HepG2 (cell line): ENCODE data around the gene CYB5D1.
A peak's percentile ranks its signal among the peaks of the same experiment; 100 is the strongest.

Experiments used
- REST ChIP-seq, 2 experiments: IDR thresholded peaks; 2 replicates each; pipeline ENCODE4 v1.6.1; 2011 to 2012; ENCODE audit warnings: low read length in 2 of 2, borderline replicate concordance in 1 of 2, low read depth in 1 of 2, mild to moderate bottlenecking in 1 of 2, moderate library complexity in 1 of 2
- TF ChIP-seq, protein P1 (sequence below): sonication (generic); formaldehyde crosslinking; IDR thresholded peaks from 2 replicates; pipeline ENCODE4 v1.8.1; 2022; ENCODE audit warnings: low read depth, mild to moderate bottlenecking, missing genetic modification reagents
- TF ChIP-seq, protein P2 (sequence below): sonication (generic); formaldehyde crosslinking; IDR thresholded peaks from 2 replicates; pipeline ENCODE4 v1.4.0; 2020; ENCODE audit warnings: missing genetic modification reagents

GRCh38 chr17:7843536-7844291, 14.1 kb upstream of the CYB5D1 start:
- 0 out of 4 replicates have a peak, but pooled peaks of 1 of the 2 experiments have one; percentile 16 for TF ChIP-seq REST (IDR thresholded peaks at IDR 0.05; ENCODE audit: borderline replicate concordance in 1 of 2, low read depth in 1 of 2, low read length in 2 of 2)
- TF ChIP-seq, protein P1, sequence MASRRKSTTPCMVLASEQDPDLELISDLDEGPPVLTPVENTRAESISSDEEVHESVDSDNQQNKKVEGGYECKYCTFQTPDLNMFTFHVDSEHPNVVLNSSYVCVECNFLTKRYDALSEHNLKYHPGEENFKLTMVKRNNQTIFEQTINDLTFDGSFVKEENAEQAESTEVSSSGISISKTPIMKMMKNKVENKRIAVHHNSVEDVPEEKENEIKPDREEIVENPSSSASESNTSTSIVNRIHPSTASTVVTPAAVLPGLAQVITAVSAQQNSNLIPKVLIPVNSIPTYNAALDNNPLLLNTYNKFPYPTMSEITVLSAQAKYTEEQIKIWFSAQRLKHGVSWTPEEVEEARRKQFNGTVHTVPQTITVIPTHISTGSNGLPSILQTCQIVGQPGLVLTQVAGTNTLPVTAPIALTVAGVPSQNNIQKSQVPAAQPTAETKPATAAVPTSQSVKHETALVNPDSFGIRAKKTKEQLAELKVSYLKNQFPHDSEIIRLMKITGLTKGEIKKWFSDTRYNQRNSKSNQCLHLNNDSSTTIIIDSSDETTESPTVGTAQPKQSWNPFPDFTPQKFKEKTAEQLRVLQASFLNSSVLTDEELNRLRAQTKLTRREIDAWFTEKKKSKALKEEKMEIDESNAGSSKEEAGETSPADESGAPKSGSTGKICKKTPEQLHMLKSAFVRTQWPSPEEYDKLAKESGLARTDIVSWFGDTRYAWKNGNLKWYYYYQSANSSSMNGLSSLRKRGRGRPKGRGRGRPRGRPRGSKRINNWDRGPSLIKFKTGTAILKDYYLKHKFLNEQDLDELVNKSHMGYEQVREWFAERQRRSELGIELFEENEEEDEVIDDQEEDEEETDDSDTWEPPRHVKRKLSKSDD (CRISPR knock-in tag): peak; percentile 58; the same call in 1 of the 2 replicates
- TF ChIP-seq, protein P2, sequence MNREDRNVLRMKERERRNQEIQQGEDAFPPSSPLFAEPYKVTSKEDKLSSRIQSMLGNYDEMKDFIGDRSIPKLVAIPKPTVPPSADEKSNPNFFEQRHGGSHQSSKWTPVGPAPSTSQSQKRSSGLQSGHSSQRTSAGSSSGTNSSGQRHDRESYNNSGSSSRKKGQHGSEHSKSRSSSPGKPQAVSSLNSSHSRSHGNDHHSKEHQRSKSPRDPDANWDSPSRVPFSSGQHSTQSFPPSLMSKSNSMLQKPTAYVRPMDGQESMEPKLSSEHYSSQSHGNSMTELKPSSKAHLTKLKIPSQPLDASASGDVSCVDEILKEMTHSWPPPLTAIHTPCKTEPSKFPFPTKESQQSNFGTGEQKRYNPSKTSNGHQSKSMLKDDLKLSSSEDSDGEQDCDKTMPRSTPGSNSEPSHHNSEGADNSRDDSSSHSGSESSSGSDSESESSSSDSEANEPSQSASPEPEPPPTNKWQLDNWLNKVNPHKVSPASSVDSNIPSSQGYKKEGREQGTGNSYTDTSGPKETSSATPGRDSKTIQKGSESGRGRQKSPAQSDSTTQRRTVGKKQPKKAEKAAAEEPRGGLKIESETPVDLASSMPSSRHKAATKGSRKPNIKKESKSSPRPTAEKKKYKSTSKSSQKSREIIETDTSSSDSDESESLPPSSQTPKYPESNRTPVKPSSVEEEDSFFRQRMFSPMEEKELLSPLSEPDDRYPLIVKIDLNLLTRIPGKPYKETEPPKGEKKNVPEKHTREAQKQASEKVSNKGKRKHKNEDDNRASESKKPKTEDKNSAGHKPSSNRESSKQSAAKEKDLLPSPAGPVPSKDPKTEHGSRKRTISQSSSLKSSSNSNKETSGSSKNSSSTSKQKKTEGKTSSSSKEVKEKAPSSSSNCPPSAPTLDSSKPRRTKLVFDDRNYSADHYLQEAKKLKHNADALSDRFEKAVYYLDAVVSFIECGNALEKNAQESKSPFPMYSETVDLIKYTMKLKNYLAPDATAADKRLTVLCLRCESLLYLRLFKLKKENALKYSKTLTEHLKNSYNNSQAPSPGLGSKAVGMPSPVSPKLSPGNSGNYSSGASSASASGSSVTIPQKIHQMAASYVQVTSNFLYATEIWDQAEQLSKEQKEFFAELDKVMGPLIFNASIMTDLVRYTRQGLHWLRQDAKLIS: no peak
